NCI-H1417 (cell line): ENCODE measurements around the gene PCDH9.

Experiments used
- DNase-seq, 3 experiments: peaks; one replicate each; lab custom pipeline; 2025; lab: John Stamatoyannopoulos, UW

The PCDH9 gene

DNA sequence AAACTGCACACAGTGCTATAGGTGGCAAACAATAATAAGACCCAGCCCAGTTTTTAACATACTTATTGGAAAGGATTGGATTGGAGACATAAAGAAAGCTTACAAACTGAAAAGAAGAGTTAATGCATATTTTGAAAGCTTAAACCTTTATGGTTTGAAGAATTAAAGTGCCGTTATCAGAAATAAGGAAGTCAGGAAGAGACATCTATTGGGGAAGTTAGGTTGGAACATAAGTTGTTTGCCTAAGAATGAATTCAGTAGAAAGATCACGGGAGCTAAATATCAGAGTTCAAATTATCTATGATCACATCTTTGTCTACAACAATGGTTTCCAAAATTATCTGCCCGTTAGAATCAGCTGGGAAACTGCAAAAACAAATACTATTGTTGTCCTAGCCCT lies 767.9 kb downstream of the PCDH9 start:
- no peak for DNase-seq

DNA sequence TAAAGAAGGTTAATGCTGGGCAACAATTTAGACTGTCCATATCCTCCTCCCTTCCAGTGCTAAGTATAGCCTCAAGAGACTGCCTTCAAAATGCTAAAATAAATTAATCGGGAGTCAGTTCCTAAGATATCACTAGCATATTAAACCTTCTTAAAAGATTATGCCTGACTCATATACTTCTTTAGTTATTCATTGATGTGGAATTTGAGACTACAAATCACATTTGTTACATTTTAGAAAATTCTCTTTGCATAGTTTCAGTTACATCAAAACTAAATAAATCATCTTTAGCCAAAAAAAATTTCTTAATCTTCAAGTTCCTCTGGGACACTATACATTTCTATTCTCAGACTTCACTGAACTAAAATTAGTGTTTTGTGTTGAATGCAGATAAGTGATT lies 769.1 kb downstream of the PCDH9 start:
- DNase-seq = no peak

DNA sequence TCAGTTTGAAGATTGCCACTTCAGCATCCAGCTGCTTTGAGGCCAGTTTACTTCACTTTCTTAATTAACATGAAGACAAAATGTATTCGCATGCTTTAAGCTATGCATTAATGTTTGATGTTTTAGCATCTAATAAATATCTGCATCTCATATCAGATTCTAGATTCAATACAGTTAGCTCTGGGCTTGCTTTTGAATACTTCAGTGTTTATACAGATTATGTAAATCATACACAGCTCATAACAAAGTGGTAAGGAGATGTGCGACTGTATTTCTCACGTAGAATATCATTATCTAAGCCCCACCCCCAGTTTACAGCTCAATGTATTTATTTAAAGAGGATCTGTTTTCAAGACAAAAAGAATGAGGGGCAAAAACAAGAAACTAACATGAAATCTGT lies 770.5 kb downstream of the PCDH9 start:
- DNase-seq = no peak

DNA sequence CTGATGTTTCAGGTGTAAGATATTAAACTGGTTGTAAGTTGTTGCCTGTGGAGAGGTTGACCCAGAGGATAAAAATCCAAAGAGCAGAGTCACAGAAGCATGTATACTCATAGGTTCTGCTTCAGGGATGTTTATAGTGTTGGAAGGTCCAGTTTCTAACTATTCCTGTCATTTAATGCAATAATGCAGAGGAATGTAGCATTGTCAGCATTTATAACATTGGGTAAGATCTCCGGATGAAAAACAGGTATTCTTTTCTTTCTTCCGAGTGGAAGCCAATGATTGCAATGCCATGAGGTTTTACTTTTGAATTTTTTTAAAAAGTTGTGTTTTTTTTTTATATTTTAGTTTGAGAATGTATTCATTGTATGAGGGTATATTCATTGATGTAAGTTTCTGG lies 771.0 kb downstream of the PCDH9 start:
- DNase-seq = no peak

DNA sequence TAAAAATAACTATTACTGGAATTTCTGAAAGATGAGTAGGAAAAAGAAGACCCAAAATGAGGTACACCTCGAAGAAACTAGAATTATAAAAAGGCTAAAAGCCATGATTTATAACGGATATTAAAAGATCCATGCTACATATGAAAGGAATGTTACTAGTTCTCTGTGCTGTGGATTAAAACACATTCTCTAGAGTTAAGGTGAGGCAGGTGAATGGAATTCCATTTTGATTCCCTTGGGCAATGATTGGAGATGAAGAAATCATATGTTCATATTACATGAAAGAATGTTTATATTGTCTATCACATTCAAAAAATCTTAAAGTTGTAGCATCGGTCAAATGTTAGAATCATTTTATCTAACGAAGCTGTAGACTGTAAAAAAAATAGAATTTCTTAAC lies 783.7 kb downstream of the PCDH9 start:
- no peak for DNase-seq

DNA sequence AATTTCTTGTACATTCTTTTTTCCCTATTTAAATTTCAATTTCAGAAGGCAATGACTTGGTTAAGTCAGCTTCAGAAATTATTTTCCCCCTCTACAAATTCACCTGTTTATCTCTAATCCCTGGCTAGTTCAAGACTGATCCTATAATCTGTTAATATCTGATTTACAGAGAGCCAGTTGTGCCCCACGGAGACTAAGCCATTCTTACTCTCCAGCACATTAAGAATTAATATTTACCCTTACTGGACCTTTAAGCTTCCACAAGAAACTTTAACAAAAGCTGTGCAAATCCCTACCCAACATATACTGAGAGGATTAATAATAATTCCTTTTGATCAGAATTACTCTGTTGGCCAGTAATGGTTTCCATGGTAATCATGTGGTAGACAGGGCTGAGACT lies 786.2 kb downstream of the PCDH9 start:
- DNase-seq = no peak

DNA sequence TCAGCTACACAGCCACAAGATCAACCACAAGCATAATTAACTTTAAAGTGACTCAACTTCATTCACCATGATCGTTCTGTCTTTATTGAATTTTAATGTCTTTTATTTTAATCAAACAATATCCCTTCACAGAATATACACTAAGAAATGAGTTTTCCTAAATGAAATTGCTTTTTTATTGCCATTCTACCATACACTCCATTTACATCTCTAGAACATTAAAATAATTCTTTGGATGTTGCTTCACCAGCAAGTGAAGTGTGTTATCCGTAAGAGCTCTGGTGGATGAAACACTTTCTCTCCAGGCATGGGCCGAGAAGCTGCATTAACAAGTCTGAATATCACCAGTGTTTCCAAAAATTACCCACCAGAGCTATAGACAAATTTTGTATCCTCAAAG lies 789.2 kb downstream of the PCDH9 start:
- DNase-seq = no peak

DNA sequence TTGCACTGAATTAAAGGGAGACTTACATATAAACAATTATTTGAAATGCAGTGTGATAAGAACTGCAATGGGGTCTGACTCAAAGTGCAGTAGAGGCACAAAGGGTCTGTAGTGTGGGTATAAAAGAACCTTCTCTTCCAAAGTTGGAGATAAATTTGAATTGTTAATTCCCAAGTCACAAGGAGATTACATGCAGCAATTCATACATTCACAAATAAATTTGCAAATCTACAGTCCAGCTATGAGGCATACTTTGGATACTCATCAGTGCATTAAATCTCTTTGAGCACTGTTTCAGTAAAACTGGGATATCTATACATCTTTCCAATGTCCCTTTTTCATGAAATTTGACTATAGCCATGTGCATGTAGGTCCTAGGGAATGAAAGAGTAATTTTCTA lies 799.4 kb downstream of the PCDH9 start:
- no peak for DNase-seq

DNA sequence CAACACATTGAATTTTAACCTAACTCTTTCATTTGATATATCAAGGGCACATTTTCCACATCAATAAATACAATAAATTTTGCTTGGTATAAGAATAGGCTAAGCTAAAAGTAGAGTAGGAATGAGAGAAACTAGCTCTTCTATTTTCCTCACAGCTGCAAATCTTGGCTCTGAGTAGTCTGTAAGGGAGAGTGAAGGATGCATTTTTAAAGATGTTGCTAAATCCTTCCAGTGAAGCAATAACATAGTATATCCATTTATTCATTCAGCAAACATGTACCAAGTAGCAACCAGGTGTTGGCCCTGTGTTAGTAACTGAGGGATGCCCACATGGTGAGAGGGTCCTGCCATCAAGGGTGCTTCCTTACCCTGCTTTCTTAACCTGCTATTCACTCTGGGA lies 799.9 kb downstream of the PCDH9 start:
- DNase-seq = no peak

DNA sequence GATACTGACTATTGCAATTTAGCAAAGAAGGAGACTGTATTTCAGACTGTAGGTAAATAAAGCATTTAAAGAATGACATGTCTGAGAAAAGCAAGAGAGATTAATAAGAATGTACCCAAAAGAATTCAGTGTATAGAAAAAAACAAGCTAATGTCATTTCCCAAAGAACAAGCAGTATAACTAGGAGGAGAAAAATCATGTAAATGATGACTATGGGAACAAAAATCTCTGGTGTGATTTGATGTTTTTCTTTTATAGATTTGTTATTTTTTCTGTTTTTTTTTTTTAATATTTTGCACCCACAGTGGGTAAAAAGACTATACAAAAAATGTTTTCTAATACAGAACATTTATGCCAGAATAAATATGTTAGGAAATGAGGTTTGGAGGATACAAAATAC lies 801.0 kb downstream of the PCDH9 start:
- no peak for DNase-seq

DNA sequence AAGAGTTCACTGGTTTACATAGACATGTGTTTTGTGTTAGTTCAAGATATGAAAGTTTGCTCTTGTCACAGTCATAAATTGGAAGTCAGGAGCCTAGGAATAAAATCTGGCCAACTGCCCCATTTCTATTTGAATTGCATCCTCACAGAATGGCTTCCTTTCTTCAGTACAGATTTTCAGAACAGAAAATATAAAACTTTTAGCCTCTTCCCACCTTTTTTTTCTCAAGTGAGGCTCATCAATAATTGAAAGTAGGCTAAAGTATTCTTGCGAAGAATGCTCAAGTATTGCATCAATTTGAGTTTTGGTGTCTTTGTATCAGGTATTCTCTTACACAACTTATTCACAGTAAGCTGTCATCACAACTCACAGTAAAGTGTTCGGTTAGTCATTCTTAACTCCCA lies 802.7 kb downstream of the PCDH9 start:
- no peak for DNase-seq

DNA sequence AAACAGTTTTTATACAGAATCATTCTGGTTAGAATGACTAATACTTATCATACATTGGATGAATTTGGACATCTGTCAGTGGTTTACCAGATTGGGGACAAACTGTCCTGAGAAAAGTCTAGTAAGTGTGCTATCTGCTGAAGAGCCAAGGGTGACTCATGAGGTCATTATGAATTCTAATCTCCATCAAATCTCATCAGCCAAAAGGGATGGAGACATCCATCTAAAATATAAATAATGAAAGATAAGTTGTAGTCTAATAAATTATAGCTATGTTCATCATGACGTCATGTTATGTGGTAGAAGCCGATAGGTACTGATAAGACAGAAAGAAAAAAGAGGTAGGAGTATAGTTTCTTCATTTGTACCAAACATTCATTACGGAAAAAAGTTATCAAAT lies 804.4 kb downstream of the PCDH9 start:
- no peak for DNase-seq

DNA sequence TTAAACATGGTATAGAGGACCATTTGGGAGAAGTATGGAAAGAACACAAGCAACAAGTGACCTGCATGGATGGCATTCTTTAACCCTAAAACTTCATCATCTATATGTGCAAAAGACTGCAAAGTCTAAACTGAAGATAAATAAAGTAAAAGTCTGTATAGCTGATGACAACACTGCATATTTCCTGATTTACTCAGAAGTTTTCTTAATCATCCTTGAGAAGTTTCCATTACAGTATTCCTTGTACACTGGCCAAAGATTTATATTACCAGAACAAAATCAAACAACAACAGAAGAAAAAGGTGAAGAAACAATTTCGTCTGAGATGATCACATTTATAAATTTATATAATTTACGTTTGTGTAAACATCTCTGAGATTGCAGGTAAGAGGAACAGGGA lies 805.7 kb downstream of the PCDH9 start:
- DNase-seq = no peak

DNA sequence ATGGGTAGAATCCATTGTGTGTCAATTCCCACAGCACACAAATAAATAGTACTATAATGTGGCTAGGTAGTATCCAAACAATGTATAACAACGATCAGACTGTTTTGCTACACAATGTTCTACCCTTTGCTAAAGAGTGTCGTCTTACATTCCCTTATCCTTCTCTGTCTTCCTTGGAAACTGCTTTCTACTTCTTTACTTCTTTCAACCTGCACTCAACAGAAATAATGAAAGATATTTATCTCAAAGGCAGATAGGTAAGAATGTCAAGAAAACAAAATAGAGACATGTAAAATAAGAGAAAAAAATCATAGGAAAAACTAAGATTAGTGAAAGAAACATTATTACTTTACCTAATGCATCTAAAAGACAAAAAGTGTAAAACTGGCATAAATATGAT lies 814.7 kb downstream of the PCDH9 start:
- DNase-seq = no peak

DNA sequence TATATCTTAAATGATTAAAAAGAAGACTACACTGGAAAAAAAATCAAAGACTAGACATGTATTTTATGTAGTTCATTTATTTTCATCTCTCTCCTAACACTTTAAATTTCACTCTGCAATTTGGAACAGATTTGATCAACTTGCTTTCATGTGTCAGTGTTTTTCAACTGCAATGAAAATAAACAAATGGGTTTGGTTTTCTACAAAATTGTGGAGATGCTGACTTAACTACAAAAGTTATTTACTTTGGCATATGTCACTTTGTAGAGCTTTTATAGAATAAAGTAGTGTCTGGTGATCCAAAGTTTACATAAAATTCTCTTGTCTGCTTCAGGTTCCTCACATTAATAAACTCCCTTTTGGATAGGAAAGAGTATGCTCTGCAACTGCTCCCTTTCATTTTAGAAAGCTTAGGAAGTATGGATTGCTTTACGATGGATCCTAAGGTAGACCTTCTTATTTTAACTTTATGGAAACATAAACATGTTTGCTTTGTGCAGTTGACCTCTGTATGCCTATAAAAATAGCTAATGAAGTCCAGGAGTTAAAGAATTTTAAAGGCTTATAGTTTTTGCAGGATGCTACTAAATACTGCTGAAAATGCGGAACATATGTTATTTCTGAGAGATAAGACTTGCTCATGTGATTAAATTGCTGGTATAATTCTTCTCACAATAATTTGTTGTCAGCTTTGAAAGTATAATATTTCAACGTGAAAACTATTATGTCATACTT lies 815.9 kb downstream of the PCDH9 start:
- no peak for DNase-seq

DNA sequence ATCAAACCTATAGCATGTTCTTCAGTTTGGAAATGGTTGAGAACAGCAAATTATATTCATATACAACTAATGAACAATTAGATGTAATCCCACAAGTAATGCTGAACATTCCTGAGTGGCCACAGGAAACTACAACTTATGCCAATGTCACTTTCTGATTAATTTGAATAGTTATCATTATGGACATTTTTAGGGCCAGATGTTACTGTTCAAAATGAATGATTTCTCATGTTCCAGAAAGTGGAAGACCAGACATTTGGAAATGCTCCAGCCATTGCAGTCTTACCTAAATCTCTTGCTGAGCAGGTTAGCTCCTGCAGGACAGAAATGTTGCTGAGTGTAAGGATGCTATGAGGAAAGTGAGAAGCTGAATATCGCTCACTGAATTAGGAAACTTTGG lies 819.8 kb downstream of the PCDH9 start:
- no peak for DNase-seq

DNA sequence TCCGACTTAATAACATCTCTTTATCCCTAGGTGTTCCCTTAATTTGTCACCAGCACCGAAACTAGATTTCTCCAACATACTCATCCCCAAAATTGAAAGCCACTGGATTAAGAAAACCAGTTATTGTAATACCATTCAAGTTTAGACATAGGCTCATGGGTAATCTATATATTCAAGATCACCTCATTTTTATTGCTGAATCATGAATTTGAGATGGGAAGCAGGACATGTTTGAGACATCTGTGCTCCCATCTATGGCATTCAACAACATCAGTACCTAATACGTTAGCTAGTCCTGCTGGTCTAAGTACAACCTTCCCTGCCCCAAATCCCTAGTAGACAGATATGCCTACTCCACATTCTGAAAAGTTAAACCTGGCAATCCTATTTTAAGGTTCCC lies 820.6 kb downstream of the PCDH9 start:
- DNase-seq = no peak

DNA sequence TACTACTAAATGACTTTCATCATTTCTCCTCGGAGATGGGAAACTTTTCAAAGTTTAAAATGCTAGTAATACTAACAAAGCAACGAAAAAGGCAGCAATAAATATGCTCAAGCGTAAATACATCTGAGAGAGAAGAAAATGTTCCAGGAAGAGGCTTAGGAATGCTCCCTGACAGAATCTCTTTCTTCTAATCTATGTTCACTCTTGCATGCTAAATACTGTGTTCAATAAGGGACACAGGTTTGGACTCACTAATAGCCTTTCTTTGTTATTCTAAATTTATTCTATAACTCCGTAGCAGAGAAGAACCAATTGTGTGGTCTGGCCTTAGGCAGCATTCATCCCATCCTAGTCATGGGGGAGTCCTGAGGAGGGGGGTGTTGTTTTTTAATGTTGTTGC lies 823.0 kb downstream of the PCDH9 start:
- no peak for DNase-seq

DNA sequence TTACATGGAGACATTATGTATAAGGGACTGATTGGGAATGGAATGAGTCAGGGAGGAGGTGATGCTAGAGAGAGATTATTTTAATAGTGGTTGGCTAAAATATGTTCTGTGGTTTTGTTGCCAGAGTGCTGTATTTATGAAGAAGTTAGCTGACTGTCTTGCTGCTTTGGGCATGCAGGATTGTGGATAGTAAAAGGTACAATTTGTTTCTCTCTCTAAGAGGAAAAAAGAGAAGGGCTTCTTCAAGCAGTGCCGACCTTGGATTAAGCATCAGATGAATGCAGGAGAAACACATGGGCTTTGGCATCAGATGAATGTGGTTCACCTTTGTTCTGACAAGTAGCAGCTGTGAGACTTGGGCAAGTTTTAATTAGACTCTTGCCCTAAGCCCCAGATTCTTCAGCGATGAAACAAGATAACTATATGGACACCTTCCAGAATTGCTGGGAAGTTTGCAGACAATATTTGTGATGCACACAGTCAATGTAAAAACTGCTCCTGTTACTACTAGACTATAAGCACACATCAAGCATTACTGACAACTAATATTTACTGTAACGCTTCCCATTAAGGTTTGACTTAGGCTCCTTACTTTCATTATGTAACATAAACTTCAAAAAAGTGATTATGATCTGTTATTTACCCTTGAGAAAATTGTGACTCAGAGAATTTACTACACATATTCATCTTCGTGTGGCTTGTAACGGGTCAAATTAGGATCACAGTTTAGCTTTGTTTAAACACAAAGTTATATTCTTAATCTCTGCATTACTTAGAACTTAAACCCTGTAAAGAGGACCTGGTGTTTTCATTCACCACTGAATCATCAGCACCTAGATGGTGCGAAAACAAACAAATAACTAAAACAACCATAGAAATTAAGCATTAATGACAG lies 824.0 kb downstream of the PCDH9 start:
- DNase-seq = no peak

DNA sequence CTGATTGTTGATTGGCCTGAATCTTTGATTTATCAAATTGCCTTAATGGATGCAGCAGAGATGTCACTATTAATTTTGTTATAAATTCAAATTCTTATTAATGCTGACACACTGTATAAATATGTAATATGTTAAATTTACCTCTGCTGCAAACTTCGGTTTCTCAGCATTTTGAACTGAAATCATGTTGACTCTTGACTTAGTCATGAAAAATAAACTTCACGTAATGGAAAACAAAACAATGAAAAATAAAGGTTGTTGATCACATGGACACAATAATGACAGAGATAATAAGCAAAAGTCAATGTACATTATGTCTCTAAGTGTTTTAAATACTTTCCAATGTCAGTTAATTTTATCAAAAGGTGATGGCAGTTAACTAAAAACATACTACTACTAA lies 827.6 kb downstream of the PCDH9 start:
- DNase-seq = no peak

DNA sequence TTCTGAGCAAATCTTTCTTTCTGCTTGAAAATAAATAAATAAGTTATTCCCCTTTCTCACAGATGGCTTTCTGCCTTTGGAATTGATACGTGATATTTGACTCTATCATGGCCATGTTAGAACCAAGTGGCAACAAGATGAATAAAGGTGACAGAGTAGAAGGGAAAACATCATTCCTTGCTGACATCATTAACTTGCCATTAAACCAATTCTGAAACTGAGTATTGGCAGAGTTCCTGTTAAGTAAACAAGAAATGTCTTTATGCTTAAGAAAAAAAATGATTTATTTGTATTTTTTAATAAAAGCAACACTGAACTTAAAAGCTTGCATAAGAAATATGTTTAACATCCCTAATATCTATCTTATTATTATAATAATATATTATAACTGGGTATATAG lies 828.1 kb downstream of the PCDH9 start:
- peak in 1 of 3 experiments; percentile 47 for DNase-seq

DNA sequence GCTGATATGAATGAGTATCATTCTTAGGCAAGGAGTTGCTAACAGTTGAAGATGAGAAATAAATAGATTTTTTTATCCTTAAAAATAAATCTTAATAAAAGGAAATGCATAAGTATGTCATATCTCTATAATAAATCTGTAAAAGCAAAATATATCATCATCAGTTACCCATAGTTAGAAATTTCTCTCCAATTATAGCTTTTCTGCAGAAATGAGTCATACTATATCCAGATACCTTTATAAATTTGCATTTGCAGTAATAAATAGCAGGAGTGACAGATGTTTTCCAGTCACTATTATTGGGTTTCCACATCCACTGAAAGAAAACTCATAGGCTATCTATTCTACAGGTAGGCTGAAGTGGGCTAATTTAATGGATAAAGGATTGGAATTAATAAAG lies 829.8 kb downstream of the PCDH9 start:
- no peak for DNase-seq

DNA sequence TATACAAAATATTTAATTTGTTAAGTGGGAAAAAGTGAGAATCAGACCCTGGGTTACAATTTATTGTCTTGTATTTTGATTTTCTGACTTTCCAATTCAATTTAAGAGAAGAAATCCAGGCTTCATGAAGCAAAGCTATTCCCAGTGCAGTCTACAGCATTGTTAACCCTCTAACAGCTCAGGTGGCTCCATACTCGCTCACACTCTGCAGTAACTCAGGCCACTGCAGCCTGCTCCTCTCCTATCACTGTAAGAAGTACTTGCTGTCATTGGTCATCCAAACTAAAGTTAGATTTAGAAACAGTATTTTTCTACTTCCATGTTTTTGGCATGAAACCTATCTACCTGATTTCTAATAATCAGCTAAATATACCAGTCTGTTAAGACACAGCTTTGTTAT lies 830.3 kb downstream of the PCDH9 start:
- no peak for DNase-seq

DNA sequence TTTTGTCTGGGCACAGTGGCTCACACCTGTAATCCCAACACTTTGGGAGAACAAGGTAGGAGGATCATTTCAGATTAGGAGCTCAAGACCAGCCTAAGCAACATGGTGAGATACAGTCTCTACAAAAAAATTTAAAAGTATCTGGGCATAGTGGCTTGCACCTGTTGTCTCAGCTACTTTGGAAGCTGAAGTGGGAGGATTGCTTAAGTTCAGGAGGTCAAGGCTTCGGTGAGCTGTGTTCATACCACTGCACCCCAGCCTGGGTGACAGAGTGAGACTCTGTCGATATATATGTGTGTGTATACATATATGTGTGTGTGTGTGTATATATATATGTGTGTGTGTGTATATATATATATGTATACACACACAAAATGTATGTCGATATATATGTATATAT lies 833.0 kb downstream of the PCDH9 start:
- no peak for DNase-seq
